Stimulated activated CD4-positive, alpha-beta T cell treated with anti-CD3 and anti-CD28 coated beads, TNF-alpha, amount 100 ng/mL, for 48 hours (primary cell): Measurements from ENCODE around the gene KCNQ1OT1.

Experiments
- DNase-seq, 3 donors: peaks; one replicate each; pipeline ENCODE4 v3.0.0-alpha.2; 2020; ENCODE audit warnings: low read depth in 3 of 3

KCNQ1OT1 gene

DNA sequence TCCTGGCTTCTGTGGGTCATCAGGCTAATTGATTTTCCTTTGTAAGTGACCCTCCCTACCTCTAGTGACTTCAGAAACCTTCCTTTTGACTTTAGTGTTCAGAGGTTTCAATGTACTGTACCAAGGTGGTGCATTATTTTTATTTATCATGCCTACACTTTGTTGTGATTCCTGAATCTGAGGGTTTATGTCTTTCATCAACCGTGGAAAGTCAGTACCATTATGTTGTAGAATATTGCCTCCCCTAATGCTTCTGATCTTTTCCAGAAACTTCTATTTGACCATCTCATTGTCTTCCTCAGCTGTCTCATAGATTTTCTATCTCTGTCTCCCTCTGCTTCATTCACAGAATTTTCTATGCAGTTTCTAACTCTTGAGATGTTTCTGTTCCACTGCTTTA, 105.5 kb downstream of the KCNQ1OT1 start:
- DNase-seq = no peak

- DNase-seq = no peak
Measured at GRCh38 chr11:2593393-2593950, 106.3 kb downstream of the KCNQ1OT1 start.

DNA sequence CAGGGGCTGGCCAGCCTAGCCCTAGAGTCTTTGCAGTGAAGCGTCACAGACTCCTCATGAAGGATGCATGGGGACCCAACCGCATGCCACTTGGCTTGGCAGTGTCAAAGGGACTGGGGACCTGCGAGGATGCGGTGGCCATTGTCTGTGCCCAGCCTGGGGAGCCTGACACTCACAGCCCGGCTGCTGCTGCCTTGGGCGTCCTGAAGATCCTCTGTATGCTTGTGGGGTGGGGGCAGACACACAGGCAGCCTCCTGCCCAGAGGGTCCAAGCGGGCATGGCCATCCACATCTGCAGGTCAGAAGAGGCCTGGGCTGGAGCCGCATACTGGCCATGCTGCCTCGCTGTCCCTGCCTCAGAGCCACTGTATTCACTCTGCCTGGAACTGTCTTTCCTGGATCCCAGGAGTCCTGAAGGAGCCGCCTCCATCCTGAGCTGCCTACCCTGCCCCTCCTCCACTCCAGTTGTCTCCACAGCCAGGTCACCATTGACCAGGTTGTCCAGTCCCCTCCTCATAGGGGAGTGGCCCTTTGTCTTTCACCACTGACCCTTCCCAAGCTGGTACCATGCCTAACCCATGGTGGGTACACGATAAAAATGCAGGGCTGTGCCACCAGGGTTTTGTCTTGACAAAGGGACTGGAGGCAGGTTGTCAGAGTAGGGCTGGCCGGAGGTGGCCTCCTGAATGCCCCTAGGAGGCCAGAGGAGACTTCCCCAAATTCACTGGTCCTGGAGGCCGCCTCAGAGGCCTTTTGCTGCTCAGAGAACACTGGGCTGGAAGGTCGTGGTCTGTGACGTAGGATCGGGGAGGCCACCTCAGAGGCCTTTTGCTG, 107.0 kb downstream of the KCNQ1OT1 start:
- no peak for DNase-seq

DNA sequence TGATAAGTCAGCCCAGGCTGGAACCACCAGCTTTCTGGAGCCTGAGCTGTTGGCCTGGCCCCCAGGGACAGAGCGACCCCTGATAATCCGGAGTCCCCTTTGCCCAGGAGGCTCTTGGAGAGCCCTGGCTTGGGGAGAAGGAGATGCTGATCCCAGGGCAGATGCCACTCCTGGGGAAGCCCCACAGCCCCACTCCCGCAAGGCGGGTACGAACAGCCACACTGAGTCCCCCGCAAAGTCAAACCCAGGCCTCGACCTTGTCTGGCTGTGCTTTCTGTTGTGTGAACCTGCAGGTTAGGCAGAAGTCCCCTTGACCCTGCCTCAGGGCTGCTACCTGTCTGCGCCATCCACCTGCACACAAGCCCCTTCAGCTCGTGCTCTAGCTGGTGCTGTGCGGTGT, 108.0 kb downstream of the KCNQ1OT1 start:
- no peak for DNase-seq

- DNase-seq = no peak
Measured at GRCh38 chr11:2590965-2591754, 108.6 kb downstream of the KCNQ1OT1 start.

DNA sequence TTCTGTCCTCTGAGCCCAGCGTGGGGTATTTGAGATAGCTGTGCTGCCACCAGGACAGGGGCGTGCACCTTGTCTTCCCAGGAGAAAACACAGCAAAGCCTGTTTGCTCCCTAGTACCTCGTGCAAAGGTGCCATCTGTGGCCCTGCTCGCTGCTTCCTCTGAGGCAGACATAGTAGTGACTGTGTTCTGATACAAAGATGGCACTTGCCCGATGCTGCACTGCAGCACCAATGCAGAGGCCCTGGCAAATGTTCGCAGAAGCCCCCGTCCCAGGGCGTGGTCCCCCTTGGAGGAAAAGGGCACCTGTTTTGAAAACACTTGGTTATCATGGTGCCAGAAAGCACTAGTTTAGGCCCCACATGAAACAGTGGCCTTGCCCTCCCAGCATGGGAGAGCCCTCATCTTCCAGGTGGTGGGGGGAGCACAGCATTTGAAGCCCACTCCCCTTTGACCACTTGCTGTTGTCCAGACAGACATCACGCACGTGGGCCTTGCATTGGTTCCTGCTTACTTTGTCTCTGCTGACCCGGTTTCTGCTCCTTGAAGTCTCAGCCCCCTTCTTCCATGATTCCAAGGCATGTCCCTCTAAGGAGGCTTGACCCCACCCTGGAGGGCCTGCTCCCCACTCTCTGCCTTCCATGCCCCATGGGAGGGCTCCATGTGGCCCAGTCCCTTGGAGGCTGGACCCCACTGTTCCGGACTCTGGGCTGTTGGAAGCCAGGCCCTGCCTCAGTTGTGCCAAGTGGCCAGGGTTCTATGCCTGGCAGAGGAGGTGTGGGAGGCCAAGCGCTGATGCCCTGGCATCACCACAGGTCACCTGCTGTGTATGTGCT, 109.4 kb downstream of the KCNQ1OT1 start:
- DNase-seq = no peak

DNA sequence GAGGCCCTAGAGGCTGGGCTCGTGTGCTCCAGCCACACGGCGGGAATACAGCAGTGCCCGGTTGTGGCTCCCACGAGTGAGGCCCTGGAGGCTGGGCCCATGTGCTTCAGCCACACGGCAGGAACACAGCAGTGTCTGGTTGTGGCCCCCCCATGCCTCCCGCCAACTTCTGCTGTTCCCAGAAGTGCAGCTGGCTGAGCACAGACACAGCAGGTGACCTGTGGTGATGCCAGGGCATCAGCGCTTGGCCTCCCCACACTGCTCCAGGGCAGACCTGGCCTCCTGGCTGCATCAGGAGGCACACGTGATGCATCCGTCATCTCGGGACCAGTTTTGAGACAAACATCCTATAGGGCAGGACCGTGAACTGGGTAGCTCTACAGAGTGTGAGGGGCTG, 110.3 kb downstream of the KCNQ1OT1 start:
- DNase-seq = no peak

- DNase-seq = no peak
Measured at GRCh38 chr11:2588809-2589537, 110.8 kb downstream of the KCNQ1OT1 start.

- DNase-seq = no peak
Measured at GRCh38 chr11:2587976-2588748, 111.6 kb downstream of the KCNQ1OT1 start.

- no peak for DNase-seq
Measured at GRCh38 chr11:2587132-2587930, 112.5 kb downstream of the KCNQ1OT1 start.

- DNase-seq = no peak
Measured at GRCh38 chr11:2586793-2587131, 113.0 kb downstream of the KCNQ1OT1 start.

DNA sequence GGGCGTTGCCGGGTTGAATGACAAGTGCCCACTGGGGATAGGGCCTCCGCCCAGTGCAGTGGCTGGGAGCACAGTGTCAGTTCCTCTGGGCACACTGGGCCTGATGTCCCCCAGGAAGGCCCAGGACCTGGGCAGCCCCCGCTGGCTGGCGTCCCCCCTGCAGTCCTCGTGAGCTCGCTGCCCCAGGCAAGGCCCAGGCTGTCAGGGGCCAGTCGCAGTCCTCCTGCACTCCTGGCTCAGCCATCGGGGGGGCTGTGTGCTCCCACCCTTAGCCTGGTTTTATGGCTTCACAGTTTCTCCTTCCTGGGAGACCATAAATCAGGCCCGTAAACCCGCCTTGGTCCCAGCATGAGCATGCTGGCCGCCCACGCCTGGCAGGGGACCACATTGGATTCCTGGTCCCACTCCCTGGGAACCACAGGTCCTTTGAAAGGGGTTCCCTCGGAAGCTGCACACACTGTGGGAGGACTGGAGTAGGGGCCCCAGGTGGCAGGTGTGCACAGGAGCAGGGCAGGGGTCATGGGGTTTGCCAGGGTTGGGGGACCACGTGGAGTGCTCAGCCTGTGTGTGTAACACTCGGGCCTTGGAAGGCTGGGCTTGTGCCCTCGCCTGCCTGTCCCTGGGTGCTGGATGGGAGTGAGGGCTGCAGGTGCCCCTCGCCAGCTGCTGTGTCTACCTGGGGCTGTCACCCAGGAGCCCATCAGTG, 113.6 kb downstream of the KCNQ1OT1 start:
- no peak for DNase-seq

DNA sequence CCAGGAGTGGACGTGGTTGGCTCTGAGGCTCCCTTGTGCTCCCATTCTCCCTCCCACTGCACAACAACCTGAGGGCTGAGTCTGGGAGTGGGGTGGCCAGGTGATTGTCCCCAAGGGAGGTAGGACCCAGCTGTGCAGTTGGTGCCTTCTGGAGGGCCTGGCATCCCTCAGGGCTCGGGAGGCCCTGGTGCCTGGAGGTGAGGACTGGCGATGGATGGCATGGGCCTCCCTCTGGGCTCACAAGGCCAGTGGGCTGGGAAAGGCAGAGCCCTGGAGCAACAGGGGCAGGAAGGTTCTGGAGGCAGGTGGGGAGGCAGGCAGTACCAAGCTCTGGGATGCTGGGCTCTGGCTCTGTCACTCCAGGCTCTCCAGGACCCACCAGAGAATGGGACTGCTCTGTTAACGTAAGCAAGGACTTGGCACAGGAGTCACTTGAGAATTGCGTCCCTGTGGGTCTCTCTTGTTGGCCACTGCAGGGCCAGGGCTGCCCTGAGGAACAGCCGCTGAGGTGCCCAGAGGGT, 114.2 kb downstream of the KCNQ1OT1 start:
- no peak for DNase-seq

GRCh38 chr11:2584812-2585565, 114.8 kb downstream of the KCNQ1OT1 start:
- DNase-seq = no peak

- no peak for DNase-seq
Measured at GRCh38 chr11:2584434-2584811, 115.4 kb downstream of the KCNQ1OT1 start.

- no peak for DNase-seq
Measured at GRCh38 chr11:2583605-2583958, 116.2 kb downstream of the KCNQ1OT1 start.

GRCh38 chr11:2582946-2583604, 116.7 kb downstream of the KCNQ1OT1 start:
- no peak for DNase-seq
